ENCODE measurements around the gene SPRED3.

DNA sequence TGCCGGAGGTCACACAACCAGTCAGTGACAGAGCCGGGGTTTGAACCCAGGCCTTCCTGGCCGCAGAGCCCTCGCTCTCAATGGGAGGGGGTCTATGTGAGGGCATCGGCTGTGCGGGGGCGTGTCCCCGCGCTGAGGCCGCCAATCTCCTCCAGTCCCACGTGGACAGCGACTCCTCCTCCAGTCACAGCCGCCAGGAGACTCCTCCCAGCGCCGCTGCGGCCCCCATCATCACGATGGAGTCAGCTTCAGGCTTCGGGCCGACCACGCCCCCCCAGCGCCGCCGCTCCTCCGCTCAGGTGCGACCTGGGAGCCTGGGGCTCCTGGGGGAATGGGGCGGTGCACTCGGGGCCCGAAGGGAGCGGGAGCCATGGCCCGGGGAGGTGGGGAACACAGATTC is 6.0 kb downstream of the SPRED3 start:
- TF ChIP-seq EZH2 (IDR thresholded peaks at IDR 0.05; ENCODE audit: low read length, missing control alignments), result no peak
- TF ChIP-seq, protein P1, sequence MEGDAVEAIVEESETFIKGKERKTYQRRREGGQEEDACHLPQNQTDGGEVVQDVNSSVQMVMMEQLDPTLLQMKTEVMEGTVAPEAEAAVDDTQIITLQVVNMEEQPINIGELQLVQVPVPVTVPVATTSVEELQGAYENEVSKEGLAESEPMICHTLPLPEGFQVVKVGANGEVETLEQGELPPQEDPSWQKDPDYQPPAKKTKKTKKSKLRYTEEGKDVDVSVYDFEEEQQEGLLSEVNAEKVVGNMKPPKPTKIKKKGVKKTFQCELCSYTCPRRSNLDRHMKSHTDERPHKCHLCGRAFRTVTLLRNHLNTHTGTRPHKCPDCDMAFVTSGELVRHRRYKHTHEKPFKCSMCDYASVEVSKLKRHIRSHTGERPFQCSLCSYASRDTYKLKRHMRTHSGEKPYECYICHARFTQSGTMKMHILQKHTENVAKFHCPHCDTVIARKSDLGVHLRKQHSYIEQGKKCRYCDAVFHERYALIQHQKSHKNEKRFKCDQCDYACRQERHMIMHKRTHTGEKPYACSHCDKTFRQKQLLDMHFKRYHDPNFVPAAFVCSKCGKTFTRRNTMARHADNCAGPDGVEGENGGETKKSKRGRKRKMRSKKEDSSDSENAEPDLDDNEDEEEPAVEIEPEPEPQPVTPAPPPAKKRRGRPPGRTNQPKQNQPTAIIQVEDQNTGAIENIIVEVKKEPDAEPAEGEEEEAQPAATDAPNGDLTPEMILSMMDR (conservative IDR thresholded peaks at IDR 0.05 in 1 of 2, IDR thresholded peaks at IDR 0.05 in 1 of 2; ENCODE audit: low read depth in 1 of 2, low read length in 2 of 2), result no peak

Measured in fibroblast of lung (primary cell).